Testis (tissue), 2 donors: ENCODE measurements around the gene PARP8.

Experiments used
- POLR2A ChIP-seq: fragments of 450-650 bp; IDR thresholded peaks from one replicate; pipeline ENCODE4 v1.6.1; 2017; ENCODE audit warnings: antibody characterized with exemption, mild to moderate bottlenecking, moderate library complexity
- TF ChIP-seq, protein P1 (sequence below), 3 experiments: fragments of 450-650 bp in 2 of 3; fragments of 200-600 bp in 1 of 3; sonication (generic) in 1 of 3; IDR thresholded peaks; one replicate each; pipeline ENCODE4 v1.5.1; 2016 to 2019; ENCODE audit warnings: antibody characterized with exemption in 3 of 3, mild to moderate bottlenecking in 2 of 3, moderate library complexity in 1 of 3

DNA sequence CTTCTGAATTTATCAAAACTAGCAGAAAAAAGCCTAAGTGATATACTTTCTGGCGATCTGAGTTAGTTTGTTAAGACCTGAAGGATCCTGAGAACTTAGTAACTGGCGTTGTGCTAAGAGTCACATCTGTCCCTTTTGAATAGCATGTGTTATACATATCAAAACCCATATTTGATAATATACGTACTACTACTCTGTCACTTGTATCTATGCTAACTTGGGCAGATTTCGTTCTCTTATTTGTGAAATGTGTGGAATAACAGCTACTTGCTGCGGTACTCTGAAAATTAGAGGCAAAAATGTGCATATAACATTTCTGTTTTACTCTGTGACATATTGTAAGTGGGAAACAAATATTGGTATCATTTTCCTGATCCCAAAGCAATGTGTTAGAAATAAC, 126.4 kb downstream of the PARP8 start:
- TF ChIP-seq, protein P1, sequence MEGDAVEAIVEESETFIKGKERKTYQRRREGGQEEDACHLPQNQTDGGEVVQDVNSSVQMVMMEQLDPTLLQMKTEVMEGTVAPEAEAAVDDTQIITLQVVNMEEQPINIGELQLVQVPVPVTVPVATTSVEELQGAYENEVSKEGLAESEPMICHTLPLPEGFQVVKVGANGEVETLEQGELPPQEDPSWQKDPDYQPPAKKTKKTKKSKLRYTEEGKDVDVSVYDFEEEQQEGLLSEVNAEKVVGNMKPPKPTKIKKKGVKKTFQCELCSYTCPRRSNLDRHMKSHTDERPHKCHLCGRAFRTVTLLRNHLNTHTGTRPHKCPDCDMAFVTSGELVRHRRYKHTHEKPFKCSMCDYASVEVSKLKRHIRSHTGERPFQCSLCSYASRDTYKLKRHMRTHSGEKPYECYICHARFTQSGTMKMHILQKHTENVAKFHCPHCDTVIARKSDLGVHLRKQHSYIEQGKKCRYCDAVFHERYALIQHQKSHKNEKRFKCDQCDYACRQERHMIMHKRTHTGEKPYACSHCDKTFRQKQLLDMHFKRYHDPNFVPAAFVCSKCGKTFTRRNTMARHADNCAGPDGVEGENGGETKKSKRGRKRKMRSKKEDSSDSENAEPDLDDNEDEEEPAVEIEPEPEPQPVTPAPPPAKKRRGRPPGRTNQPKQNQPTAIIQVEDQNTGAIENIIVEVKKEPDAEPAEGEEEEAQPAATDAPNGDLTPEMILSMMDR (IDR thresholded peaks at IDR 0.05), result no peak
- TF ChIP-seq POLR2A, result no peak
